GM21390 (cell line): ENCODE measurements around the gene UBN1.
"Not testable (repeated sequence)": the region's sequence is repeated elsewhere in the genome, so short reads cannot be mapped to it uniquely, and the experiment has no call there.

Experiments
- ATAC-seq: cut with Tn5 transposase; IDR thresholded peaks from one replicate; pipeline ENCODE4 v1.9.1; 2021; ENCODE audit not compliant: unreplicated experiment

The UBN1 gene

GRCh38 chr16:4884209-4884608 is 36.9 kb downstream of the UBN1 start:
- no peak for ATAC-seq

- no peak for ATAC-seq
Measured at GRCh38 chr16:4884972-4885874, 37.9 kb downstream of the UBN1 start.

GRCh38 chr16:4886151-4886550 is 38.9 kb downstream of the UBN1 start:
- ATAC-seq = no peak

- ATAC-seq = no peak
Measured at GRCh38 chr16:4888428-4889135, 41.3 kb downstream of the UBN1 start.

- ATAC-seq = no peak
Measured at GRCh38 chr16:4890026-4890425, 42.7 kb downstream of the UBN1 start.

- ATAC-seq = no peak
Measured at GRCh38 chr16:4890686-4891085, 43.4 kb downstream of the UBN1 start.

- ATAC-seq = no peak
Measured at GRCh38 chr16:4891097-4891885, 44.0 kb downstream of the UBN1 start.

GRCh38 chr16:4891886-4892216 is 44.6 kb downstream of the UBN1 start:
- no peak for ATAC-seq

- no peak for ATAC-seq
Measured at GRCh38 chr16:4892361-4893102, 45.3 kb downstream of the UBN1 start.

GRCh38 chr16:4893103-4893862 is 46.0 kb downstream of the UBN1 start:
- no peak for ATAC-seq

- no peak for ATAC-seq
Measured at GRCh38 chr16:4894276-4895150, 47.2 kb downstream of the UBN1 start.

- ATAC-seq = no peak
Measured at GRCh38 chr16:4895366-4895765, 48.1 kb downstream of the UBN1 start.

GRCh38 chr16:4896761-4897160 is 49.5 kb downstream of the UBN1 start:
- ATAC-seq = not testable (repeated sequence)

- ATAC-seq = no peak
Measured at GRCh38 chr16:4897328-4897727, 50.0 kb downstream of the UBN1 start.

GRCh38 chr16:4898811-4899473 is 51.7 kb downstream of the UBN1 start:
- ATAC-seq = no peak

- no peak for ATAC-seq
Measured at GRCh38 chr16:4899474-4899846, 52.2 kb downstream of the UBN1 start.

- ATAC-seq = no peak
Measured at GRCh38 chr16:4900036-4900435, 52.8 kb downstream of the UBN1 start.

GRCh38 chr16:4900750-4901149 is 53.5 kb downstream of the UBN1 start:
- ATAC-seq = no peak

GRCh38 chr16:4902038-4902437 is 54.8 kb downstream of the UBN1 start:
- no peak for ATAC-seq
